Islet precursor cell (in vitro differentiated cells): ENCODE results near the gene NEGR1.
"Not testable (repeated sequence)": the region's sequence is repeated elsewhere in the genome, so short reads cannot be mapped to it uniquely, and the experiment has no call there.

Experiments used
- DNase-seq: peaks from one replicate; pipeline ENCODE4 v3.0.0-alpha.2; 2018

Gene NEGR1

DNA sequence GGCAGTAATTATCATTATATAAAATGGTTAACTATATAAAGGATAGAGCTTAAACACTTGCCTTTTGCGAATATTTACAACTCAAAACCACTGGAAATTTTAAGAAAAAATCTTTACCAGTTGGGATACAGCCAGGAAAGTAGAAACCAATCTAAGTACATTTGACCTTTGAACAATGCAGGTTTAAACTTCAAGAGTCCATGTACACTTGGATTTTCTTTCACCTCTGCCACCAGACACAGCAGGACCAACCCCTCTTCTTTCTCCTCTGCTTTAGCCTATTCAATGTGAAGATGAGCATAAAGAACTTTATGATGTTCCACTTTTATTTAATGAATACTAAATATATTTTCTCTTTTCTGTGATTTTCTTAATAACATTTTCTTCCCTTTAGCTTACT, 361.1 kb downstream of the NEGR1 start:
- DNase-seq = no peak

- DNase-seq = no peak
Observed at GRCh38 chr1:71920556-71920955, 361.8 kb downstream of the NEGR1 start.

GRCh38 chr1:71919811-71920509, 362.4 kb downstream of the NEGR1 start:
- DNase-seq = no peak

- no peak for DNase-seq
Observed at GRCh38 chr1:71918630-71919029, 363.7 kb downstream of the NEGR1 start.

DNA sequence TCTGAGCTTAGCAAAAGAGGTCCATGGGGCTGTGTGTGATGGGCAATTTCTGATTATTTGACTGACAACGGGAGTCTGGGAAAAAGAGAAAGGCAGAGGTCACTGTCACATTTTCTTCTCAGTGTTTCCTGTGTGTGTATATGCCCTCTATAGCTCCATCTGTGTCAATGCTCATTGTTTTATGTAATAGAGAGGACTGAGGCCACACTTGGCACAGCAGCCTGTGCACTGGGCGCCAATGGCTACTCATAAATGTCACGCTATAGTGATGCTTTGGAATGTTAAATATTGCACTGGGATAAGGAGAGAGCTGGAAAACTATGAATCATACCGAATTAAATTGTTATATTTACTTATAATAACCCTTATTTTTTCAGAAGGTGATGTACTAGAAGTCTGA, 365.4 kb downstream of the NEGR1 start:
- no peak for DNase-seq

GRCh38 chr1:71914626-71915025, 367.7 kb downstream of the NEGR1 start:
- no peak for DNase-seq

DNA sequence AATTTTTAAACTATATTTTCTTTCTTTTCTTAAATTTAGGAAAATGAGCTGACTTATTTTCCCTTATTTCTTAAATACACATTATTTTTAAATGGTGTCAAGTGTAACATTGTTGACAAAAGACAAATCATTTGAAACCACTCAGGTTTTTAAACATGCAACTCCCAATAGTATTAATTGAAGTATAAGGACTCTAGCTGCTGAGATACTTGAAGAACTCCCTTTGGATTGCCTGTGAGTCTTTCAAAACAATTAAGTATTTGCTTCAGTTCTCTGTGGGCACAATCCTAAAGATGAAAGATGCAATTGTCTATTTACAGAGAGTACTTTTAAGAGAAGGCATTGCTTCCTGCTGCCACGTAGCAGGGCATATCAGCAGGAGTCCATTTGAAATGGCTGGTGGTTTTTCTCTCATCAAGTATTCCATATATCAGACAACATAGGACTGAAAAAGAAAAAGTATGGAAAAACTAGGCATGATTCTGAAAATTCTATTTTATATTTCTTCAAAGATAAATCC, 373.4 kb downstream of the NEGR1 start:
- no peak for DNase-seq

GRCh38 chr1:71908303-71908702, 374.0 kb downstream of the NEGR1 start:
- DNase-seq = no peak

DNA sequence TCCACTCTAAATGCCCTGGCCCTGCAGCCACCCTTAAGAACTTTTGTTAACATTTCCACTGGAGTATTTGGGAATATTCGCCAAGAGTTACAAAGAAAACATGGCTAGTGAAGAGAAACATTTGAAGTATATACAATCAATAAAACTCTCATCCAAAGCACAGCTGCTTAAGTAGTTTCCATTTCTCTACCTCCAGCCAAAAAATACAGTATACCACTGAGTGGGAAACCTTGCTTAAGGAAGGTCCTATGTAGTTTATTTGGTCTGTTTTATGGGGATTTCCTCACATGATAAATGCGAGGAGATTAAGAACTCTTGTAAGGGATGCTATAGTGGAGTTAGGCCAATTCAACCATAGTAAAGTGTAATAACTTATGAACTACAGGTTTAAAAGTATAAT, 382.5 kb downstream of the NEGR1 start:
- DNase-seq = no peak

DNA sequence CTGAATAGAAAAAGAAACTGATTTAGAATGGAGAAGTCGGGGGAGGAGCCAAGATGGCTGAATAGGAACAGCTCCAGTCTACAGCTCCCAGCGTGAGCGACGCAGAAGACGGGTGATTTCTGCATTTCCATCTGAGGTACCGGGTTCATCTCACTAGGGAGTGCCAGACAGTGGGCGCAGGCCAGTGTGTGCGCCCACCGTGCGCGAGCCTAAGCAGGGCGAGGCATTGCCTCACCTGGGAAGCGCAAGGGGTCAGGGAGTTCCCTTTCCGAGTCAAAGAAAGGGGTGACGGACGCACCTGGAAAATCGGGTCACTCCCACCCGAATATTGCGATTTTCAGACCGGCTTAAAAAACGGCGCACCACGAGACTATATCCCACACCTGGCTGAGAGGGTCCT, 394.2 kb downstream of the NEGR1 start:
- not testable (repeated sequence) for DNase-seq

DNA sequence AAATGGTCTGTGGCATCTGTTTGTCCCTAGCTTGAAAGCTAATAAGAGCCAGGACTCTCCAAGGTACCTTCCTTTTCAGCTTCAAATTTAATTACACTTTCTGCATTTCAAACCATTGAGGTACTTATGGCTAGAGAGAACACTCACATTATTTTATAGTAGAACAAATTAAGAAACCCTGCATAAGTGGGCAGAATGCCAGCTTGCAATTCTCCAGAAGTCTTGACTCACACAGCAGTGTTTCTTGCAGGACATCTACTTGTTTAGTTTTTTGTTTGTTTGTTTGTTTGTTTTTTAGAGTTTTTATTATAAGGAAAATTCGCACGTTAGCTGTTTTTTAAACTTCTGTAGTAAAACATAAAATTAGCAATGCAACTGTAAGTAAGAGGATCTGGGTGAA, 397.2 kb downstream of the NEGR1 start:
- no peak for DNase-seq

DNA sequence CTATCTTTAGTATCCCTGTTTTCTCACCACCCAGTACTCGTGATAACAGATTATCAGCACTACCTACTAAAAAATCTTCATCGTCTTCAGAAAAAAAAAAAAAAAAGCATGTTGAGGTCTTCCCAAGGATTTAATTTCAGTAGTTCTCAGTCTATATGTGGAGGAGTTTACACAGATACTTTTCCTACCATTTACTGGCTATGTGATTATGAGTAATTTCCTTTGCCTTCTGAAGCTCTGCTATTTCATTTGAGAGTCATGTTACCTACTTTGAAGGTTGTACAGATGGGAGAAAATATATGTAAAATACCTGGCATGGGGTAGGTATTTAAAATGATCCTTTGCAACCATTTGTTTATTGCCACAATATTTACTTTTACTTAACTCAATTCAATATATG, 399.7 kb downstream of the NEGR1 start:
- no peak for DNase-seq

DNA sequence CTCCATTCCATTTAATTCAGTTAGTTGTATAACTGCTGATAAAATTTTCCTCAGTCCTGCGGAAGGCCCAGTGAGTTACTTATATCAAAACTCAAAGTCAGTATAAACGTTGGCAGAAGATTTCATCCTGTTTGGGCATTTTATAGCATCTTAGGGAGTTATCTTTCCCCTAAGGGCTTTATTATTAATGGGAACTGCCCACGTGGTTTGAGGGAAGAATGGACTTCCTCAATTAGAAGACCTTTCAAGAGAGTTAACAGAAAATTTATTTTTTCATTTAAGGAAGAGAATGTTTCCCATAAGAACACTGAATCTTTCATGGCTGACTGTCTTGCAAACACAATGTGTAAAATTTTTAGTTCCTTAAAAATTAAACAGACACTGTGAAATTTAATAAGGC, 400.1 kb downstream of the NEGR1 start:
- DNase-seq = no peak

DNA sequence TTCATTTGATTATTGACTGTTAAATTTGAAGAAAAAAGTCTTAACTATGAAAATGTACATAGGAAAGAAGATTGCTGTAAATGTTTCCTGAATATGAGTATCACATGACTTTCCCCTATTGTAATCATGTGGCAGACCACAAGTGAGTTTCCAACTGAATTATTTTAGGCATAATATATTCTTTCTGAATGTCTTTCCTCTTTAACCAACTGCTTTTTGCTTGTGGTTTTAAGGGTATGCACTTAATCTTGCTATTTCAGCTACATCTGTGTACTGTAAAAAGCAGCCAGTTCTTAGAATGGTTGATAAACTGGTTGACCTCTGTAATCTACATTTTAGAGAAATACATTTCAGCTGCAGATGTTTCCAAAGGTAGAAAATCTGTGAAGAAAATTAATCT, 400.7 kb downstream of the NEGR1 start:
- DNase-seq = no peak

DNA sequence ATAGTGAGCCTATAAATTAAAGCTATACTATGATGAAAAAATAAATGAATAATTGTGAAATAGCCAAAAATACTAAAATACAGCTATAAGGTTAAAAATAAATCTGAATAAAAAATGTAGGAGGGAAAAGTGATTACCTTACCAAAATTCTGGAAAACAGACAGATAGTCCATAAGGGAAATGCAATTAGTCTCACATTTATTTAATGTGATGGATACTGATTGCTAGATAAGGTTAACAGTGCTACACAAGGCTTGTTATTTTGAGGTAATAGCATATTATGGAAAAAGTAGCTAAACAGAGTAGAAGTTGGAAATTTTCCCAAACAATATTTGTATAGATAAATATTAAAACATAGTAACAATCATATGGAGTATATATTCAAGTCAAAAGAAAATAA, 413.0 kb downstream of the NEGR1 start:
- DNase-seq = no peak

GRCh38 chr1:71862756-71863155, 419.6 kb downstream of the NEGR1 start:
- DNase-seq = no peak

GRCh38 chr1:71861022-71861421, 421.3 kb downstream of the NEGR1 start:
- no peak for DNase-seq

DNA sequence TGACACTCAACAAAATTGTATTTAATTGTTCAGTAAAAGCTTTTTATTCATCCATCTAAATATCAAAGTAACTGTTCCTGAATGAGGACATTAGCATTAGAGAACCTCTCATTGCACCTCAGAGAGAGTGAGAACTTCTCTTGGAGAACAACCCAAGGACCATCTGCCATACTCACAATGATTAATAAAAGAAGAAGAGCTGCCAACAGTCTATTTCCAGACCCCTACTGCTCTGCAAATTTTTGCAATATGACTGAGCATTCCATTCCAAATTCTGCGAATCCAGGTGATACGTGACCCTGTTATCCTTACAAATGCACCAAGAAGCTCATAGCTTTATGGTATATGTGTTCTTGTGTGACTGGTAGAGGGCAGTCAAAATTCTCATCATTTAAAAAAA, 422.5 kb downstream of the NEGR1 start:
- no peak for DNase-seq

DNA sequence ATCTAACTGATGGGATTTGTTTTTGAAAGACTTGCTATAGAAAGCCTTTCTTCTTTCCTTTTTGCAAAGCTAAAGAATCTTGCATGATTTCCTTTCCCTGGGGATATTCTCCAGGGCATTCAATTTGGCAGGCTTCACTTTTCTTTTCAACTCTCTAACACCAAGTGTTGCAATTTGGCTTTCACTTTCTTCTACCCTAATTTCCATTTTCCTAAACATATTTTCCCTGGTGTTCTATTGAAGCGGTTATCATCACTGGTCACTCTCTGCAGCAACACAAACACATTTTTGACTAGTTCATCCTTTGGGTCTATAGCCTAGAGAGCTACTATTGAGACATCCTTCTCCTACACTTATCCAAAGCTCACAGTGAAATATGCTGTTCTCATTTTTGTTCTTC, 424.5 kb downstream of the NEGR1 start:
- no peak for DNase-seq

DNA sequence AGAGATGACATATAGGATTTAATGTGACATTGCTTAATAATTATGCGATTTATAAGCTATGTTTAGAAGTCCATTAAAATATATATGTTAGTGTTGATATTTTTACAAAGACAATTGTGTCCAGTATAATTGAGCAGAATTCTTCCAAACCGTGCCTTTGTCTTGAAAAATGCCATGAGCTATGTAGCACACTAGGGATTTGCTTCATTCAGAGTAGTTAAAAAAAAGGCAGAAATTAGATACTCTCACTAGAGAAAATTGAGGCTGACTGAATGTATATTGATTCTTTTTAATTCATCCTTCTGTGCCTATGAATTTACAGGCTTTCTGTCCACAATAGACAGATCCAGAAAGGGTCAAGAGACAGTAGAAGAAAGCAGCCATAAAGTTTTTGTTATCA, 429.0 kb downstream of the NEGR1 start:
- DNase-seq = no peak

DNA sequence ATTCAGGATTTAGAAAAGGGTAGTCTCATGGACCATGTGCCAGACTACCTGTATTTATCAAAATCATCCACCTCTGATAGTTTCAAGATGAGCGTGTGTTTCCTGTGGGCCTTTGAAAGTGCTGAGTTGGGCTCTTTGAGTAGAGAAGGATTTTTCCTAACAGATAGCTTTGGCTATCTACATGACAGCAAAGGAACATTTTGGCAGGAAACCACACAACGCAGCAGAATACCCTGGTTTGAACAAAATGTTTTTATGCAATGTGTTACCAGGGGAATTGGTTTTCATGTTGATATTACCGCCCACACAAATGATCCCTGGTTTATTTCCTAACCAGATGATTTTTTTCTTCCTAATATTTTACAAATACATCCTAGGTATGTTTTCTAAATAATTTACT, 431.4 kb downstream of the NEGR1 start:
- no peak for DNase-seq

DNA sequence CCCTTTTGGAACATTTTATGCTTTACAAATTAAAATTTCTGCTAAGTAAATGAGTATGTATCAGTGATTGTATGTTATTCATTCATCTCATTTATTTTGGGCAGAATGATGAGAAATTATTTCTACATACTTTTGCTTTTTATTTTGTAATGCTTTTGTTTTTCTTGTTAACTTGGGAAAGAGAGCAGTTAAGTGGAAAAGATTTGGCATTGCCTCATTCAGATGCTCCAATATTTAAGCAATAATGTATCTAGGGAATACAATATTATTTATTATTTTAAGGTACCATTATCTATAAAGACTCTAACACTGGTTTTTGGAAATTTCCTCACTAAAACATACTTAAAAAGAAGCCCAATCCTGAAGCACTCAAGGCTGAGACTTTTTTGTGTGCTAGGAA, 431.8 kb downstream of the NEGR1 start:
- no peak for DNase-seq

- DNase-seq = no peak
Observed at GRCh38 chr1:71843012-71843411, 439.3 kb downstream of the NEGR1 start.

DNA sequence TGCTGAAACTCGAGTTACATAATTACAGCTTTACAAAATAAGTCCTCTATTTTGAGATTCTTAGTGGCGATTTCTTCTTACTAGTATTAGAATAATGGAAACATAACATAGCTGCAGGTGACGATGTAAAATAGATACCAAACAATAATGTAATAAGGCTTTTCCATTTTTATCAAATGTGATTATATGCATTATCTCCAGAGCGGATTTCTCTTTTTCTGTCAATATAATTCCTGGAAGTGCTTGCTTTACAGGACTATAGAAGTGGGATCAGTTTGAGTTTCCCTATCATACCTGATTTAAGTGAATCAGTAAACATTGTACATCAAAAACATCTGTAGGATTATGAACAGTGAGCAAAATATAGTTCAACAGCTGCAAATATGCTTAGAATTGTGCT, 442.5 kb downstream of the NEGR1 start:
- DNase-seq = no peak

DNA sequence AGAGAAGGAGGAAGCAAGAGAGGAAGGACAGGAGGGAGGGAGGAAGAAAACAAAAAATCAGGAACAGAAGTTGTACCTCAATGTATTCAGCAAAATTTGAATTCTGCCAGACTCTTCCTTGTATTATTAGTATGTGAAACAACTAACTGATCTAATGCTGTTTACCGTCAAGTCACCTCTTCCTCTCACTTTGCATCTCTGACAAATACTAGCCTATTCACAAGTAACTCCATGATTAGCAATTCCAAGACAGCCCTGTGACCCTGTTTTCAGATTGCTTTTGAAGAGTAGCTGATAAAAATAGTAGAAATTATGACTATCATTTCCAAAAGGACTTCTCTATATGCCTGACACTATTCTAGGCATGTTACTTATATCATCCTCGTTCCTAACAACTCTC, 445.4 kb downstream of the NEGR1 start:
- no peak for DNase-seq

DNA sequence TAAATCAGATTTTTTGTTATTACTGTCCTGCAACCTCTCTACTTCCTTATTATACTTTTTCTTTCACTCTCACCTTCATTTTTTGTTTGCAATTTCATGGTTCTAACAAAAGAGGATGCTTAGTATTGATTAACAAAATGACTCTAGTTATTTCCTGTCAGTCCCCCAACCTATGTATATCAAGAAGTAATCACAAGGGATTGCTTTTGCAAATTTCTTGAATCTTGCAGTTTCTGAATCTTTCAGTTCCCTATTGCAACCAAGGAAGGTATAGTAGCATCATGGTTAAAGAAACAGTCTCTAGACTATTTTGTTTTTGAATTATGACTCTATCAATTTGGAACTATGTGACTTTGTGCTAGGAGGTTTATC, 446.9 kb downstream of the NEGR1 start:
- DNase-seq = no peak
